Measurements from ENCODE around the gene FOSL1. TPM values are rescaled to one million over a fixed set of nuclear protein-coding genes. Genes with fewer than 3 reads are reported as not detected.
A peak's percentile ranks its signal among the peaks of the same experiment; 100 is the strongest.

FOSL1 gene
- polyA plus RNA-seq, 1 donor, result 0.15 TPM

GRCh38 chr11:65887723-65888162, 12.4 kb downstream of the FOSL1 start:
- peaks cover 58% of the 10 kb centered on the region for H3K4me1 ChIP-seq (ENCODE audit: control insufficient read depth, insufficient read depth, low read length)
- WGBS (ENCODE audit: insufficient coverage, low lambda C conversion rate), result no CpG with 5 or more reads among the region's 23 CpGs
- peaks cover 34% of the 10 kb centered on the region for H3K36me3 ChIP-seq (ENCODE audit: control insufficient read depth, insufficient read depth, low read length)
- no peaks in the 10 kb centered on the region for H3K9me3 ChIP-seq (ENCODE audit: control insufficient read depth, low read depth, low read length)
- no peak for DNase-seq
- H3K27ac ChIP-seq (ENCODE audit: low read length), result peak overlapping the region; percentile 89
- H3K27me3 ChIP-seq (ENCODE audit: control insufficient read depth, insufficient read depth, low read length), result no peaks in the 10 kb centered on the region
- H3K4me3 ChIP-seq (ENCODE audit: low read length), result peak overlapping the region; percentile 78

- Histone ChIP-seq H3K4me3 (ENCODE audit: low read length) (peak overlapping the region; percentile 78), H3K27me3 (ENCODE audit: control insufficient read depth, insufficient read depth, low read length) (no peaks in the 10 kb centered on the region), H3K27ac (ENCODE audit: low read length) (peak overlapping the region; percentile 89), H3K4me1 (ENCODE audit: control insufficient read depth, insufficient read depth, low read length) (peaks cover 56% of the 10 kb centered on the region), H3K36me3 (ENCODE audit: control insufficient read depth, insufficient read depth, low read length) (peaks cover 41% of the 10 kb centered on the region), H3K9me3 (ENCODE audit: control insufficient read depth, low read depth, low read length) (no peaks in the 10 kb centered on the region)
- peak in 1 of 2 donors; percentile 60 for DNase-seq
- no CpG with 5 or more reads among the region's 14 CpGs for WGBS (ENCODE audit: insufficient coverage, low lambda C conversion rate)
Measured at GRCh38 chr11:65886826-65887722, 13.1 kb downstream of the FOSL1 start.

GRCh38 chr11:65885808-65886536, 14.2 kb downstream of the FOSL1 start:
- Histone ChIP-seq H3K9me3 (ENCODE audit: control insufficient read depth, low read depth, low read length) (no peaks in the 10 kb centered on the region), H3K27me3 (ENCODE audit: control insufficient read depth, insufficient read depth, low read length) (no peaks in the 10 kb centered on the region), H3K36me3 (ENCODE audit: control insufficient read depth, insufficient read depth, low read length) (peaks cover 42% of the 10 kb centered on the region), H3K4me3 (ENCODE audit: low read length) (no peak overlapping the region), H3K27ac (ENCODE audit: low read length) (peak overlapping the region; percentile 4), H3K4me1 (ENCODE audit: control insufficient read depth, insufficient read depth, low read length) (peaks cover 46% of the 10 kb centered on the region)
- peak in 1 of 2 donors; percentile 42 for DNase-seq
- WGBS (ENCODE audit: insufficient coverage, low lambda C conversion rate), result no CpG with 5 or more reads among the region's 12 CpGs

- Histone ChIP-seq H3K27me3 (ENCODE audit: control insufficient read depth, insufficient read depth, low read length) (no peaks in the 10 kb centered on the region), H3K9me3 (ENCODE audit: control insufficient read depth, low read depth, low read length) (no peaks in the 10 kb centered on the region), H3K4me3 (ENCODE audit: low read length) (no peak overlapping the region), H3K4me1 (ENCODE audit: control insufficient read depth, insufficient read depth, low read length) (peaks cover 45% of the 10 kb centered on the region), H3K27ac (ENCODE audit: low read length) (peak overlapping the region; percentile 3), H3K36me3 (ENCODE audit: control insufficient read depth, insufficient read depth, low read length) (peaks cover 42% of the 10 kb centered on the region)
- no peak for DNase-seq
- WGBS (ENCODE audit: insufficient coverage, low lambda C conversion rate), result no CpG with 5 or more reads among the region's 7 CpGs
Measured at GRCh38 chr11:65885231-65885630, 15.0 kb downstream of the FOSL1 start.

- DNase-seq, result peak; percentile 66 to 69
- Histone ChIP-seq H3K27me3 (ENCODE audit: control insufficient read depth, insufficient read depth, low read length) (no peaks in the 10 kb centered on the region), H3K4me3 (ENCODE audit: low read length) (no peak overlapping the region), H3K4me1 (ENCODE audit: control insufficient read depth, insufficient read depth, low read length) (peaks cover 40% of the 10 kb centered on the region), H3K27ac (ENCODE audit: low read length) (no peak overlapping the region), H3K36me3 (ENCODE audit: control insufficient read depth, insufficient read depth, low read length) (peaks cover 42% of the 10 kb centered on the region), H3K9me3 (ENCODE audit: control insufficient read depth, low read depth, low read length) (no peaks in the 10 kb centered on the region)
- WGBS (ENCODE audit: insufficient coverage, low lambda C conversion rate), result no CpG with 5 or more reads among the region's 9 CpGs
Measured at GRCh38 chr11:65884716-65885092, 15.5 kb downstream of the FOSL1 start.

- no peak for DNase-seq
- Histone ChIP-seq H3K27ac (ENCODE audit: low read length) (no peak overlapping the region), H3K4me1 (ENCODE audit: control insufficient read depth, insufficient read depth, low read length) (peaks cover 36% of the 10 kb centered on the region), H3K27me3 (ENCODE audit: control insufficient read depth, insufficient read depth, low read length) (no peaks in the 10 kb centered on the region), H3K4me3 (ENCODE audit: low read length) (no peak overlapping the region), H3K9me3 (ENCODE audit: control insufficient read depth, low read depth, low read length) (no peaks in the 10 kb centered on the region), H3K36me3 (ENCODE audit: control insufficient read depth, insufficient read depth, low read length) (peaks cover 42% of the 10 kb centered on the region)
- WGBS (ENCODE audit: insufficient coverage, low lambda C conversion rate), result no CpG with 5 or more reads among the region's 28 CpGs
Measured at GRCh38 chr11:65883786-65884715, 16.1 kb downstream of the FOSL1 start.

GRCh38 chr11:65883058-65883761, 17.0 kb downstream of the FOSL1 start:
- Histone ChIP-seq H3K9me3 (ENCODE audit: control insufficient read depth, low read depth, low read length) (no peaks in the 10 kb centered on the region), H3K27me3 (ENCODE audit: control insufficient read depth, insufficient read depth, low read length) (no peaks in the 10 kb centered on the region), H3K4me3 (ENCODE audit: low read length) (no peak overlapping the region), H3K36me3 (ENCODE audit: control insufficient read depth, insufficient read depth, low read length) (peaks cover 42% of the 10 kb centered on the region), H3K4me1 (ENCODE audit: control insufficient read depth, insufficient read depth, low read length) (peaks cover 31% of the 10 kb centered on the region), H3K27ac (ENCODE audit: low read length) (no peak overlapping the region)
- DNase-seq, result no peak
- WGBS (ENCODE audit: insufficient coverage, low lambda C conversion rate), result no CpG with 5 or more reads among the region's 13 CpGs

GRCh38 chr11:65882120-65883057, 17.8 kb downstream of the FOSL1 start:
- H3K27me3 ChIP-seq (ENCODE audit: control insufficient read depth, insufficient read depth, low read length), result no peaks in the 10 kb centered on the region
- DNase-seq, result no peak
- peaks cover 42% of the 10 kb centered on the region for H3K36me3 ChIP-seq (ENCODE audit: control insufficient read depth, insufficient read depth, low read length)
- no peak overlapping the region for H3K27ac ChIP-seq (ENCODE audit: low read length)
- no peaks in the 10 kb centered on the region for H3K9me3 ChIP-seq (ENCODE audit: control insufficient read depth, low read depth, low read length)
- WGBS (ENCODE audit: insufficient coverage, low lambda C conversion rate), result no CpG with 5 or more reads among the region's 30 CpGs
- H3K4me3 ChIP-seq (ENCODE audit: low read length), result no peak overlapping the region
- H3K4me1 ChIP-seq (ENCODE audit: control insufficient read depth, insufficient read depth, low read length), result peaks cover 28% of the 10 kb centered on the region

All from large intestine (tissue), 3 donors.